HG03066 (cell line): ENCODE results near the gene TNXB.
"Not testable (repeated sequence)": the region's sequence is repeated elsewhere in the genome, so short reads cannot be mapped to it uniquely, and the experiment has no call there.

ENCODE experiments used
- ATAC-seq: cut with Tn5 transposase; IDR thresholded peaks from one replicate; pipeline ENCODE4 v1.9.1; 2021; ENCODE audit warnings: low read depth; ENCODE audit not compliant: unreplicated experiment

The TNXB gene

DNA sequence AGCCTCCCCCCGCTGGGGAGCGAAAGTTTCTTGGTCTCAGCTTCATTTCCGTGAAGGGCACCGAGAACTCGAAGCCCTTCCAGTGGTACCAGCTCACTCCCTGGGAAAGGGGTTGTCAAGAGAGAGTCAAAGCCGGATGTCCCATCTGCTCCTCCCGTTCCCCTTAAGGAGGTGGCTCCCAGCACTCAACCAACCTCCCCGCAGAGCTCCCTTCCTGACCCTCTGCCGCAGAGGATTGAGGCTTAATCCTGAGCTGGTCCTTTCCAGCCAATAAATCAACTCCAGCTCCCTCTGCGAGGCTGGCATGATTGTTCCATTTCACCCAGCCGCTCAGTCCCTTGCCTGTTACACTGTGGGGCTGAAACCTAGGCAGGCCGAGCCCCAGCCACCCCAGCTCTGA, 100.5 kb downstream of the TNXB start:
- ATAC-seq: not testable (repeated sequence)

DNA sequence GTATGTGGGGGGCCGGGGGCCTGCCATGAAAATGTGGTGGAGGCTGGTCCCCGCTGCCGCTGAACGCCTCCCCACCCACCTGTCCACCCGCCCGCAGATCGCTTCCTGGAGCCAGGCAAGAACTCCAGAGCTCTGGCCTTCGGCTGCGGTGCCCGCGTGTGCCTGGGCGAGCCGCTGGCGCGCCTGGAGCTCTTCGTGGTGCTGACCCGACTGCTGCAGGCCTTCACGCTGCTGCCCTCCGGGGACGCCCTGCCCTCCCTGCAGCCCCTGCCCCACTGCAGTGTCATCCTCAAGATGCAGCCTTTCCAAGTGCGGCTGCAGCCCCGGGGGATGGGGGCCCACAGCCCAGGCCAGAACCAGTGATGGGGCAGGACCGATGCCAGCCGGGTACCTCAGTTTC, 101.1 kb downstream of the TNXB start:
- ATAC-seq: not testable (repeated sequence)

DNA sequence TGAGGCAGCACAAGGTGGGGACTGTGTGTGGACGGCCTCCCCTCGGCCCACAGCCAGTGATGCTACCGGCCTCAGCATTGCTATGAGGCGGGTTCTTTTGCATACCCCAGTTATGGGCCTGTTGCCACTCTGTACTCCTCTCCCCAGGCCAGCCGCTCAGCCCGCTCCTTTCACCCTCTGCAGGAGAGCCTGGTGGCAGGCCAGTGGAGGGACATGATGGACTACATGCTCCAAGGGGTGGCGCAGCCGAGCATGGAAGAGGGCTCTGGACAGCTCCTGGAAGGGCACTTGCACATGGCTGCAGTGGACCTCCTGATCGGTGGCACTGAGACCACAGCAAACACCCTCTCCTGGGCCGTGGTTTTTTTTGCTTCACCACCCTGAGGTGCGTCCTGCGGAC, 102.1 kb downstream of the TNXB start:
- ATAC-seq: not testable (repeated sequence)

DNA sequence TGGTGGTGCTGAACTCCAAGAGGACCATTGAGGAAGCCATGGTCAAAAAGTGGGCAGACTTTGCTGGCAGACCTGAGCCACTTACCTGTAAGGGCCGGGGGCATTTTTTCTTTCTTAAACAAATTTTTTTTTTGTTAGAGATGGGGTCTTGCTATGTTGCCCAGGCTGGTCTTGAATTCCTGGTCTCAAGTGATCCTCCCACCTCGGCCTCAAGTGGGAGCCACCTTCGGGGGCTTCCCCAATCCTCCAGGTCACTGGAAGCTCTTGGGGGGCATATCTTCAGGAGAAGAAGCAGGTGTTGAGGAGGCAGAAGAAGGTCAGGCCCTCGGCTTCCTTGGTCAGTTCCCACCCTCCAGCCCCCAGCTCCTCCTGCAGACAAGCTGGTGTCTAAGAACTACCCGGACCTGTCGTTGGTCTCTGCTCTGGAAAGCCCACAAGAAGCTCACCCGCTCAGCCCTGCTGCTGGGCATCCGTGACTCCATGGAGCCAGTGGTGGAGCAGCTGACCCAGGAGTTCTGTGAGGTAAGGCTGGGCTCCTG, 103.1 kb downstream of the TNXB start:
- ATAC-seq: not testable (repeated sequence)

DNA sequence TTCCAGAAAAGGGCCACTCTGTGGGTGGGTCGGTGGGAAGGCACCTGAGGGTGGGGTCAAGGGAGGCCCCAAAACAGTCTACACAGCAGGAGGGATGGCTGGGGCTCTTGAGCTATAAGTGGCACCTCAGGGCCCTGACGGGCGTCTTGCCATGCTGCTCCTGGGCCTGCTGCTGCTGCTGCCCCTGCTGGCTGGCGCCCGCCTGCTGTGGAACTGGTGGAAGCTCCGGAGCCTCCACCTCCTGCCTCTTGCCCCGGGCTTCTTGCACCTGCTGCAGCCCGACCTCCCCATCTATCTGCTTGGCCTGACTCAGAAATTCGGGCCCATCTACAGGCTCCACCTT, 103.6 kb downstream of the TNXB start:
- ATAC-seq: not testable (repeated sequence)

DNA sequence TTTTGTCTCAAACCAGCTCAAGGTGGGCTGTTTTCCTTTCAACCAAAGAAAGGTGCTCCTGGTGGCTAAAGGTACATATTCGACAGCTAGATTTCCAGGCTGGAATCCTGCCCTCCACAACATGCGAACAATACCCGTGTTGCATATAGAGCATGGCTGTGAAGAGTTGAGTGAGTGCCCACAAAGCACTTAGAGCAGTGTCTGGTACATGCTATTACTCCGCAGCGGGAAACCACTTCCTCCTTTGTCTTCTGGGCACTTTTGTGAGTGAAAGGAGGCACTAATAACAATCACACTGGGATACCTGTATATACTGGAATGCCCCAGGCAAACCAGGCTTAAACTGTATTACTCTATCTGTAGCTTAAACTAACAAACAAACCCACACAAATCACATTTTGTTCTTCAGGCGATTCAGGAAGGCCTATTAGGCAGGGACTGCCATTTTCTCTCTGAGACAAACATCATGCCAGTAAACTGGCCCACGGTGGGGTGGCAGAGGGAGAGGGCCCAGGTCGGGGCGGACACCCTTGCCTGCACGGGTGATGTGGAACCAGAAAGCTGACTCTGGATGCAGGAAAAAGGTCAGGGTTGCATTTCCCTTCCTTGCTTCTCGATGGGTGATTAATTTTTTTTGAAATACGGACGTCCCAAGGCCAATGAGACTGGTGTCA, 104.1 kb downstream of the TNXB start:
- not testable (repeated sequence) for ATAC-seq

GRCh38 chr6:32004393-32004792, 104.7 kb downstream of the TNXB start:
- not testable (repeated sequence) for ATAC-seq

DNA sequence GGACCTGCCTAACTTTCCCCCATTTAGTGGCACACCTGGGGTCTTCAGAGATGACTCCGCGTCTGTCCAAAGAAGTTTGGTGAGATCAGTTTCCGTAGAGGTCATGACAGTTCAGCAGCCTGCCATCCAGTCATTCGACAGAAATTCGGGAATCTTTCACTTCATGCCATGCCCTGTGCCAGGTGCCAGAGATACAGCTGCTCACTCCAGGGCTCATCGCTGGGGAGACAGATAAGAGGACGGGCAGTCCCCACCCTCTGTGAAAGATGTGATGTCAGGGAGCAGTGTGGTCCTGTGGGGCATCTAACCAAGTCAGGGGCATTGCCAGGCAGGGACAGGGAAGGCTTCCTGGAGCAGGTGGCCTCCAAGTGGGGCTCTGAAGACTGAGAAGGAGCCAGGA, 105.8 kb downstream of the TNXB start:
- ATAC-seq: not testable (repeated sequence)

DNA sequence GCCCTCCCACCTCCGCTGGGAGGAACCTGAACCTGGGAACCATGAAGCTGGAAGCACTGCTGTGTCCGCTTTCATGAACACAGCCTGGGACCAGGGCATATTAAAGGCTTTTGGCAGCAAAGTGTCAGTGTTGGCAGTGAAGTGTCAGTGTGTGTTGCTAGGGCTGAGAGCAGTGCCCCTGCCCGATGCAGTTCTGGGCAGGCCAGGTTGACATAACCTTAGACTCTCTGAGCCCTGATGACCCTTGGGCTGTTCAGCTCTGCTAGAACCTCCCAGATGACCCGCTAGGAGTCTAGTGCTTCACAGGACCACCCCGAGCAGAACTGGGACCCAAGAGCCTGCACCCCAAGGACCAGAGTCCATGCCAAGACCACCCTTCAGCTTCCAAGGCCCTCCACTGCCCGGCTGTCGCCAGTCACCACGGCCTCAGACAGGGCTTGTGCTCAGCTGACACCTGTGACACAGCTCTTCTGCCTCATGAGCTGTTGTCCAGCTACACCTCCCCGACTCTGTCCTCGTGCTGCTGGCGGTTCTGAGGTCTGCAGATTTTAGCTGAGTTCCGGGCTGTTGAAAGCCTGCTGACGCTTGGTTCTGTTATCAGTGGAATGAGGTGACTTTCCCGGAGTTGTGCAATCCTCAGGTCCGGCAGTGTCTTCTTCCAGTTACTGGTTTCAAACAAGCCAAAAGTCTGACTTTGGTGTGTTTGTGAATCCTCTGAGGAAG, 106.4 kb downstream of the TNXB start:
- not testable (repeated sequence) for ATAC-seq

DNA sequence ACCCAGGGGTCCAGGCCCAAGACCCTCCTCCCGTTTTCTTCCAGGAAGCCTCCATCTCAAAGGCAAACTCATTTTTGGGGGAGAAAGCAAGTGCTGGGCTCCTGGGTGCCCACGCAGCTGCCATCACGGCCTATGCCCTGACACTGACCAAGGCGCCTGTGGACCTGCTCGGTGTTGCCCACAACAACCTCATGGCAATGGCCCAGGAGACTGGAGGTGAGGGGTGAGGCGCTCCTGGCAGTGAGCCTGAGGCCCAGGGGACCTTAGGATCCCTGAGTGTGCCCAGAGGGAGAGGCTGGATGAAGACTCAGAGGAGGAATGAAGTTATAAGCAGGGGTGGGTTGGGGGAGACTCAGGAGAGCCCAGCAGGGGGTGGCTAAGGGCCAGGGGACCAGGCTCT, 112.8 kb downstream of the TNXB start:
- not testable (repeated sequence) for ATAC-seq

GRCh38 chr6:31994421-31994820, 114.7 kb downstream of the TNXB start:
- not testable (repeated sequence) for ATAC-seq
